DMS53 treated with DMSO at 0.1 percent for 48 hours (cell line): ENCODE results near the gene TMEM116.
"Not testable (repeated sequence)": the region's sequence is repeated elsewhere in the genome, so short reads cannot be mapped to it uniquely, and the experiment has no call there.

Experiments used
- DNase-seq: peaks from one replicate; lab custom pipeline; 2025; ENCODE audit not compliant: unreplicated experiment; lab: John Stamatoyannopoulos, UW

TMEM116 gene

DNA sequence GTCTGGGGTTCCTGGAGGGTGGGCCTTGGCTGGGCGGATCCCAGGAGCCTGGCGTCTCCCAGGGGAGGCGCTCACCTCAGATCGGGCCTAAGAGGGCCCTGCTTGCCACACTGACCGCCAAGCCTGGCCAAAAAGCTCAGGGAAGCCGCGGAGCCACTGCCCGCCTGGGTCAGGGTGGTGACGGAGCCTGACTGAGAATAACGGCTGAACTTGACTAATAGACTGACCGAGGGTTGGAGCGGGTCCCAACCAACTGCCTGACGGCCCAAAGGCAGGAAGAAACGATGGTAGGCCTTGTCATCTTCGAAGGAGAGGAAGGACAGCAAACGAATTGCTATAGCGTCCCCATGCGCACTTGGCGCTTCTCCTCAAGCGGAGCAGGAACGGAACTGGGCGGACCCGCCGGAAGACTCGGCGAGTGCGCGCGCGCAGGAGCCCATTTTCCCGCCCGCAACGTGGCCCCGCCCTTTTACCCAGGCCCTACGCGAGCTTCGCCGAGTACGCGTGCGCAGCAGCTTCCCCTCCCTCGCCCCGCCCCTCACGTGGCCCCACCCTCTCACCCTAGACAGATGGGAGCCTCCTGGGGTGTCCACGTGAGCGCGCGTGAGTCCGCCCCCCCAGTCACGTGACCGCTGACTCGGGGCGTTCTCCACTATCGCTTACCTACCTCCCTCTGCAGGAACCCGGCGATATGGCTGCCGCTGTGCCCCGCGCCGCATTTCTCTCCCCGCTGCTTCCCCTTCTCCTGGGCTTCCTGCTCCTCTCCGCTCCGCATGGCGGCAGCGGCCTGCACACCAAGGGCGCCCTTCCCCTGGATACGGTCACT lies at the start of gene TMEM116, which contains the start of gene ERP29:
TMEM116 (minus strand) TSS at position 391 of the 826 bp plus-strand sequence. CDS start 7,895 bp downstream, outside the sequence.
ERP29 (plus strand) TSS at position 652 of the 826 bp plus-strand sequence; CDS start at position 692, 40 bp downstream.
- peak; percentile 98 for DNase-seq

DNA sequence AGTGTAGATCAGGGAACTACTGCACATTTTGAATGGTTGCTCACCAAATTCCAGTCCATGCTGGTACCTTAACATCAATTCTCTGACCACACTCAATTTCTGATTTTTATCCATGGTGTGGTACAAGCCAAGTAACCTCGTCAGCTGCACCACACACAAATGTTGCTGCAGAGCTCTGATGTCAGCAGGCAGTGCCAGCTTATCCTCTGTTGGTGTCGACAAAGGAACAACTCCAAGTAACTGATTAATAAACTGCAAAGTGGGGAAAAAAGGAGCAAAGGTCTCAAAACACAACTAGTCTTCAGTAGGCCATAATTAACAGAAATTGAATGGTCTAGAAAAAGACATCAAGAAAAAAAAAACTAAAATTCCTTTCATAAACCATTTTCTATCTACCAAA lies 48.2 kb upstream of the TMEM116 start:
- no peak for DNase-seq

DNA sequence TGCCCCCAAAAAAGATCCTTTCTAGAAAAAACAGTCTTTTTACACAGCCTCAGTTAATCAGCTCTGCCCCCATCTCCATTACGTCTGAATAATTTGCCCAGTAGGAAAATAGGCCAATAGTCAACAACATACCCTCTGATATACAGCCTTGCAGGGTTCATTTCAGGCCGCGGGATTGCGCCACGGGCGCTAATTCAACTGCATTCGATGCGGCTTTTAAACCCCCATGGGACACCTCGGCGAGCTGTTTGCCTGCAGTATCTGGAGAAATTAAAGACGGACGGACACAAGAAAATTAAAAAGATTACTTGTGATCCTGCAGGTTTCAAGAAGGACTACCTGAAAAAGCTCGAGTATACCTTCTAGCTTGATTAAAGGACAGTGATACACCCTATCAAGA lies 36.4 kb upstream of the TMEM116 start:
- no peak for DNase-seq

DNA sequence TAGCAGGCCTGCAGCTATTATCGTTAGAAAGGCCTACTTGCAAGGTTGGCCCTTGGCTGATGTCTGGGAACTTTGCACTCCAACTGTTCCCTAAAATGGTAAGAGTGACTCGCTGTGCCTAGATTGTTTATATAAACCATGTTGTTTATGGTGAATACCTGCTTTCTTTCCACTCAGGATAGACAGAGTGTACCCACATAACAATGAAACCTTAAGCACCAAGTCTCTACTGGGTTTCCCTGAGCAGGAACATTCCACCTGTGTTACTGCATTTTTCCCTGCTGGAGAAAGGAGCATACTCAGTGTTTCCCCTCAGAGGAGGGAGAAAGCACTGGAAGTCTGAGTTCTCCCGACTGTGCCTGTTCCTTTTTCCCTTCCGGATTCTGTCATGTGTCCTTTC lies 33.0 kb upstream of the TMEM116 start:
- no peak for DNase-seq

DNA sequence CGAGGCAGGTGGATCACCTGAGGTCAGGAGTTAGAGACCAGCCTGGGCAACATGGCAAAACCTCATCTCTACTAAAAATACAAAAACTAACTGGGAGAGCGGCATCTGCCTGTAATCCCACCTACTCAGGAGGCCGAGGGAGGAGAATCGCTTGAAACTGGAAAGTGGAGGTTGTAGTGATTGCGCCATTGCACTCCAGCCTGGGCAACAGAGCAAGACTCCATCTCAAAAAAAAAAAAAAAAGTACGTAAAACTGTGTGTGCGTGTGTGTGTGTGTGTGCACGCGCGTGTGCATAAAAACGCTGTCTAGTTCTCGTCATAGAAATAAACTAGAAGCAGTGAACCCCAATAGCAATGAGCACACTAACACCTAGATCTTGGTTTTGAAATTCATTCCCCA lies 23.6 kb upstream of the TMEM116 start:
- DNase-seq = not testable (repeated sequence)

DNA sequence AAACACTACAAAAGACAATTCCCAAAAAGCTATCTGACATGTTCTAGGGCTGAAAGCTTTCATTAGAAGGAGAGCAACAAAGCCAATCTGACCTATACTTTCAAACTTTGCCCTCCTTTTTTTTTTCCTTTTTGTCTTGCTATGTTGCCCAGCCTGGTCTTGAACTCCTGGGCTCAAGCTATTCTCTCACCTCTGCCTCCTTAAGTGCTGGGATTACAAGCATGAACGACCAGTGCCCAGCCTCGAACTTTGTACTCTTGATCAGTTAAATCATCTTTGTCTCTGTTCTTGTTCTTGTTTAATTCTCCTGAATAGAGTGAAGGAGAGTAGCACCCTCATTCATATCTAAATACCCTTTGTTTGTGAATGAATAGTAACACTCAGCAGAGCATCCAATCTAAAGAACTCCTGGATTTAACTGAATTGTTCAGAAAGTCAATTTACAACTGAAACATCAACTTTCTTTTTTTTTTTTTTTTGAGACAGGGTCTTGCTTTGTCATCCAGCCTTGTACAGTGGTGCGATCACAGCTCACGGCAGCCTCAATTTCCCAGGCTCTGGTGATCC lies 22.3 kb upstream of the TMEM116 start:
- DNase-seq = no peak

DNA sequence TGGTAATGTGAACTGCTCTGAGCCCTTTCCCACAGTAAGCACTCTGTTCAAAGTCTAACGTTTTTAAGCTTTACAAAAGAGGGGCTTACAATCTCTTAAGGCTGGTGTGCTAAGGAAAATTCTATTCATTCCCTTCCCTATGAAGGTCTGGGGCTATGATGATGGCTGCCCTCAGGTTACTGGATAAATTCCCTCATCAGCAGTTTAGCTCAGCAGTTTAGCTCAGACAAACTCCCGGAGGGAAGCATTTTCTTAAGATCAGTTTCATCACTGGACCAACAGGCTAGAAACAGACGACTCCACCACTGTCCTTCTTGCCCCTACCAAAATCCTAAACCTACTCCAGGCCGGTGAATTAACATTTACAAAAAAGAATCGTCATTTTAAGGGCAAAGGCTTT lies 19.3 kb upstream of the TMEM116 start:
- DNase-seq = no peak

DNA sequence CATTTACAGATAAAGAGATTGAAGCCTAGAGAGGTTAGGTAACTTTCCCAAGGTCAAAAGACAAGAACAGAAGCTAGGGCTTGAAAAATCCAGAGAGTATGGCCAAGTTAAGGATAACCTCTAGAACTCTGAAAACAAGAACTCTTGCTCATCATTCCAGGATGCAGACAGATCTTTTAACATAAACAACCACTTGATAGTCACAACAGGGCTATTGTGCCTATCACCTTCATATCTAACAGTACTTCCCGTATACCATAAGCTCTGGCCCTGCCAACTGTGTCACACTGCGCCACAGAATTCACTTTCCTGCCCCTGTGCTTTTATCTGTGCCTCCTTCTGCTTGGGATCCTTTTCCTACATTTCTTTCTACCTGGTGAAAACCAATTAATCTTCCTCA lies 18.5 kb upstream of the TMEM116 start:
- DNase-seq = no peak

DNA sequence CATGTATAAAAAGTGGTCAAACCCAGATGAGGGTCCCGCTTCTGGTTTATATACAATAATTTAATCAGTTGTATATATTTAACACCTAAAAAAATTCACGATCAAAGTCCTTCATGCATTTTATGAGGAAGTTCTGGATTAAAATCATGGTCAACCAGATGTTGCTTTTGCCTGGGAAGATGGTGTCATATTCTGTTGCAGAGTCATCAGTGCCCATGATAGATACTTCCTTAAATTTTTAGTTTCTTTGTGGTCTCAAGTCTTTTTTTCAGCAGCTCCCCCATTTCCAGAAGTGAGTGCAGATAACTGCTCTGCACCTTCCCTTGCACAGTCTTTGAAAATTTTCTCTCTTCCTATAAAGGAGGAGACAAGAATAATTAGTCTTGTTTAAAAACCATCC lies 16.3 kb upstream of the TMEM116 start:
- no peak for DNase-seq

DNA sequence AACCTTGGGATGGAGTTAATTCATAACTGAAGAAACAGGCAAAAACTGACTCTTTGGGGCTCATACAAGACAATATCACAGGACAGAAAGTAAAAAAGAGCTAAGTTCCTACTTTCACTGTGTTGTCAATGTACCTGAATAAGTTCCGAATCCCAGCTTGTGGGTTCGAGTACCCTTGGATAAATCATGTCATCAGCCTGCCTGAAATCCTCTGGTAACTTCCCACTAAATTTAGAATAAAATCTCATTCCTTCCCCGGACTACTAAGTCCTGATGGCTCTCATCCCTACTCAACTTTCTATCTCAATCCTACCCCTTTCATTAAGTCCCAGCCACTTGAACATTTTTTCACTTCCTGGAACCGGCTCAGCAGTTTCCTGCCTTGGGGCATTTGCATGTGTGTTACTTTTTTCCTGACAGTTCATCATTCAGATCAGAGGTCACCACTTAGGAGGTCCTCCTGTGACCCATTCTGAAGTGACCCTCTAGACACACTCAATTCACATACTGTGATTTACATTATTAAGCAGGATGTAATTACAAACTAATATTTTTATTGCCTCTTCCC lies 12.9 kb upstream of the TMEM116 start:
- no peak for DNase-seq

DNA sequence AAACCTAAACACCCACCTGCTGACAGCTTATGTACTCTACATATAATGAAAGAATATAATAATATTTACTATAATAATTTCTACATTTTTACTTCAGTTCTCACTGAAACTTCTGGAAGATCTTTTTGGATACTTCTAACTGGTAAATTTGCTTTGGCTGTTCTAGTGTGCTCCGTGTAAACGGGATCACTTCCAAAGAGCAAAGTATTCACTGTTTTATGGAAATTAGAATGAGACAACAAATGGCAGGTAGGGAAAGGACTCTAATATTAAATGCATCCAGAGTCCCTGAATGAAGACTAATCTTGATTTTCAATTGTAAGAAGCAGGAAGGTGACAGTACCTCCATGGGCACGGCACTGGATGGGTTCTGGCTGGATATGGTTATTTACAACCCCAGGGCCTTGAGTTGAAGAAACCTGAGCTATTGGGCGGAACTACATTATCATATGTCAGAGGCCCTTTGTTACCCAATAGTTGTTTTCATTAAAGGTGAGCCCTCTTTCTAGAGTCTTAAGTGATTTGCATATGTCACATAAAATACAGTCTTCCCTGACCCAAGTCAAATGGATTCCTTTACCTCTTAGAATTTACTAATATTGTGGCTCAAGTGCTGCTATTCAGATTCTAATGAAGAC lies 10.9 kb upstream of the TMEM116 start:
- no peak for DNase-seq

DNA sequence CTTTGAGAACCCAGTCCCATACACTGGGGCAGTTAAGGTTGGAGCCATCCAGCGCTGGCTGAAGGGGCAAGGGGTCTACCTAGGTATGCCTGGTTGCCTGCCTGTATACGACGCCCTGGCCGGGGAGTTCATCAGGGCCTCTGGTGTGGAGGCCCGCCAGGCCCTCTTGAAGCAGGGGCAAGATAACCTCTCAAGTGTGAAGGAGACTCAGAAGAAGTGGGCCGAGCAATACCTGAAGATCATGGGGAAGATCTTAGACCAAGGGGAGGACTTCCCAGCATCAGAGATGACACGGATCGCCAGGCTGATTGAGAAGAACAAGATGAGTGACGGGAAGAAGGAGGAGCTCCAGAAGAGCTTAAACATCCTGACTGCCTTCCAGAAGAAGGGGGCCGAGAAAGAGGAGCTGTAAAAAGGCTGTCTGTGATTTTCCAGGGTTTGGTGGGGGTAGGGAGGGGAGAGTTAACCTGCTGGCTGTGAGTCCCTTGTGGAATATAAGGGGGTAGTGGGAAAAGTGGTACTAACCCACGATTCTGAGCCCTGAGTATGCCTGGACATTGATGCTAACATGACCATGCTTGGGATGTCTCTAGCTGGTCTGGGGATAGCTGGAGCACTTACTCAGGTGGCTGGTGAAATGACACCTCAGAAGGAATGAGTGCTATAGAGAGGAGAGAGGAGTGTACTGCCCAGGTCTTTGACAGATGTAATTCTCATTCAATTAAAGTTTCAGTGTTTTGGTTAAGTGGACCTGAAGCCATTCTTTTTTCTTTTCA lies 9.5 kb upstream of the TMEM116 start:
- DNase-seq = no peak

DNA sequence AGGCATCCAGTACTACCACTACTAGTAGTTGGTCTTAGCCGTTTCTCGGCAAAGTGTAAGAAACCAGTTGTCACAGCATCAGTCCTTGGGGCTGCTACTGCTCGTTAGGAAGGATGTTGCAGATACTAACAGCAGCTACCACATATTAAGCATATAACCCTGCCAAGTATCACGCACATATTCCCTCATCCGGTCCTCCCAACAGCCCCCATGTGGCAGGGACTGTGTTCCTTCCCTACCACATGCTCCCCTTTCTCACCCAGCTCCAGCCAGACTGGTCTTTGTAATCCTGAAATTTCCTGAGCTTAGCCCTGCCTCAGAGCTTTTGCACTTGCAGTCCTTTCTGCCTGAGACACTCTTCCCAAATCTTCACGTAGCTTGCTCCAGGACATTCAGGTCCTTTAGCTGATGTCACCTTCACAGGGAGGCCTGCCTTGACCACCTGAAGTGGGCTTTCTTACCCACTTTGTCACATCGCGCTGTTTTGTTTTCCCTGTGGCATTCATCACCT lies 8.0 kb upstream of the TMEM116 start:
- DNase-seq = no peak

DNA sequence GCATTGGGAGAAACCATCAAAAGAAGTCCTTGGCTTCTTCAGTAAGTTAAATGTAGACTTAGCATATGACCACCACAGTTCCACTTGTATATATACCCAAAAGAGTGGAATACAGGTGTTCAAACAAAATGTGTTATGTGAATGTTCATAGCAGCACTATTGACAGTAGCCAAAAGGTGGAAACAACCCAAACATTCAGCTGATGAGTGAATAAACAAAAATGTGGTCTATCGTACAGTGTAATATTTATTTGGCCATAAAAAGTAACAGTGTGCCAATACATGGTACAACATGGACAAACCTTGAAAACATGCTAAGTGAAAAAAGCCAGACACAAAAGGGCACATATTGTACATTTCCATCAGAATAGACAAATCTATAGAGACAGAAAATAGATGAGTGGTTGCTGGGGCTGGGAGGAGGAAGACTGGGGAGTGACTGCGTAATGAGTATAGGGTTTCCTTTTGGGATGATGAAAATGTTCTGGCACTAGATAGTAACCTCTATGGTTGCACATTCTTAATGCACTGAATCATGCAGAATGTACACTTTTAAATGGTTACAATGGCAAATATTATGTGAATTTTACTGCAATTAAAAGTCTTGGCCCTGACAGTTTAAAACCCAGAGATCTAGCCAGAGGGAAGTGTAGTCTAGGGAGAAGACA lies 5.7 kb upstream of the TMEM116 start:
- DNase-seq = peak; percentile 34

DNA sequence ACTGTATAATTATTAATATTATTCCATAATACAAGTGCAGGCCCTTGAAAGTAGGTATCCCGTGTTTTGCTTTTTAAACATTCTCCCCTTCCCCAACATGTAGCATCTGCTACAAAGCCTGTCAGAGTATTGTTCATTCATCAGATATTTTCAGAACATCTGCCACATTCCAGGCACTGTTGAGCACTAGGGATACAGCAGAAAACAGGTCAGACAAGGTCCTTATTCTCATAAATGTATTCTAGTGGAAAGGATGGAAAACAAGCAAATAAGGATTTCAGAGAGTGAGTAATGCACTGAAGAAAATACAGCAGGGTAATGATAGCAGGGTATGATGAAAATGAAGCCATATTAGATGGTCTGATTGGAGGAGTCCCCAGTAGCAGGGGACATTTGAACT lies 4.1 kb upstream of the TMEM116 start:
- DNase-seq = peak; percentile 71

DNA sequence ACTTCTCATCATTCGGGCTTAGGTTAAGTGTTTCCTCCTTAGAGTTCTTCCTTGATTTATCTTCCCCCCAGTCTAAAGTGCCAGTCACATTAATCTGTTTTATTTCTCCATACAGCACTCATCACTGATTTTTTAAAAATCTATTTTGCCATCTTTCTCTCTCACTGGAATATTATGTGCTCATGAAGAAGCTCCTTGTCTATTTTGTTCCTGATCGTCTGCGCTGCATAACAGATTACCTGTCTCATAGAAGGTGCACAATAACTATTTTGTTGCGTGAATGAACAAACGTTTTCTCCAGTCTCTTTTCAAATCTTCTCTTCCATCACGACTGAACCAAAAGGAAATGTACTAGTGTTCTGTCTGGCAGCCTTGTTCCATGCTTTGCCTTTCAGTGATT lies 3.0 kb upstream of the TMEM116 start:
- DNase-seq = no peak

DNA sequence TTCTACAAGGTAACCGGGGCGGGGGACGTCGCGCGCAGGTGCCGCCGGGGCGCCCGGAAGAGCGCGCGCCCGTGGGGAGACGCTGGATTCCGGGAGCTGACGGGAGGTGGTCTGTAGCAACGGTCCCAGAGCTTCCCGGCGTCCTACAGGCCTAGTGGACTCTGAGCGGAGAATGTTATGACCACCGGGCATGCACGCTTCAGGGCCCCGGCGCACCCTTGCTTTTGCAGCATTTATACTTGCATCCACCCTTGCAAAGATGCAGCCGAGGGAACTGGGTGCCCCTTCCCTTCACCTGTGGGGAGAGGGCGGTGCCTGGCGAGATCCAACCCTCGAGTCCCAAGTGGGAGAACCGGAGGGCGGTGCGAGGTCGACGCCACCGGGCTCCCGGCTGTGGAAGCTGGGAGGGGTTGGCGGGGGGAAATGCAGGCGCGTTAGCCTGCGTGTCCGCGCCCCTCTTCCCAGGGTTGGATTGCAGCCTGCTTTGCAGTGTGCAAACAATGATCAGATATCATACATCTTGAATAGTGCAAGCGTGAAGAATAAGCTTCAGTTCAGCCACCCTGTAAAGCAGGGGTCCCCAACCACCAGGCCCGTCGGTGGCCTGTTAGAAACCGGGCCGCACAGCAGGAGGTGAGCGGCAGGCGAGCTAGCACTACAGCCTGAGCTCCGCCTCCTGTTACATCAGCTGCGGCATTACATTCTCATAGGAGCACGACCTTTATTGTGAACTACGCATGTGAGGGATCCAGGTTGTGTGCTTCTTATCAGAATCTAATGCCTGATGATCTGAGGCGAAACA lies 837 bp upstream of the TMEM116 start:
- peak; percentile 86 for DNase-seq

DNA sequence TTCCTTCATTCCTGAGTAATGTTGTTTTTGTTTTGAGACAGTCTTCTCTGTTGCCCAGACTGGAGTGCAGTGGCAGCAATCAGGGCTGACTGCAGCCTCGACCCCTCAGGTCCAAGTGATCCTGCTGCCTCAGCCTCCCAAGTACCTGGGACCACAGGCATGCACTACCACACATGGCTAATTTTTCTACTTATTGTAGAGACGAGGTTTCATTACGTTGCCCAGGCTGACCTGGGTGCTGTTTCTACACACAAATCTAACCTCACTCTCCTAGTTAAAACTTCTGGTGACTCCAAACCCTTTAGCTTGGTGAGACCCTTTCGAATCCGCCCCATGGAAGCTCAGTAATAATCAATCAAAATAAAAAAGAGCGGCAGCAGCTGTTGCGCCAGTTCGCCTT lies 1.3 kb downstream of the TMEM116 start:
- no peak for DNase-seq
